Hepatocyte (in vitro differentiated cells): Measurements from ENCODE around the gene CYS1. TPM values are rescaled to one million over a fixed set of nuclear protein-coding genes. Genes with fewer than 3 reads are reported as not detected.

Experiments used
- DNase-seq: peaks from one replicate; pipeline ENCODE4 v3.0.0-alpha.2; 2016; ENCODE audit warnings: low spot score
- H2AFZ ChIP-seq: fragments of 200-600 bp; sonication (generic); 2 replicates; pipeline ENCODE4 v1.6.0; 2016; ENCODE audit warnings: antibody characterized with exemption, mild to moderate bottlenecking
- H3K27ac ChIP-seq: fragments of 200-600 bp; sonication (generic); 2 replicates; pipeline ENCODE4 v1.5.1; 2016; ENCODE audit warnings: mild to moderate bottlenecking
- H3K27me3 ChIP-seq: fragments of 200-600 bp; sonication (generic); 2 replicates; pipeline ENCODE4 v1.6.1; 2016
- H3K36me3 ChIP-seq: fragments of 200-600 bp; sonication (generic); replicated peaks from 2 replicates; pipeline ENCODE4 v1.5.1; 2016; ENCODE audit warnings: low read depth; ENCODE audit not compliant: insufficient read depth
- H3K4me1 ChIP-seq: fragments of 200-600 bp; sonication (generic); 2 replicates; pipeline ENCODE4 v1.5.1; 2016; ENCODE audit warnings: mild to moderate bottlenecking, moderate library complexity; ENCODE audit not compliant: insufficient read depth
- H3K4me2 ChIP-seq: fragments of 200-600 bp; sonication (generic); 2 replicates; pipeline ENCODE4 v1.6.0; 2016
- H3K4me3 ChIP-seq: fragments of 200-600 bp; sonication (generic); 2 replicates; pipeline ENCODE4 v1.5.1; 2016; ENCODE audit warnings: mild to moderate bottlenecking
- H3K79me2 ChIP-seq: fragments of 200-600 bp; sonication (generic); 2 replicates; pipeline ENCODE4 v1.6.0; 2017; ENCODE audit warnings: mild to moderate bottlenecking
- H3K9me2 ChIP-seq: fragments of 200-600 bp; sonication (generic); replicated peaks from 2 replicates; pipeline ENCODE4 v1.6.0; 2017; ENCODE audit warnings: mild to moderate bottlenecking; ENCODE audit not compliant: insufficient read depth
- H3K9me3 ChIP-seq: fragments of 200-600 bp; sonication (generic); 2 replicates; pipeline ENCODE4 v1.5.1; 2016; ENCODE audit warnings: low read depth, mild to moderate bottlenecking
- H4K20me1 ChIP-seq: fragments of 200-600 bp; sonication (generic); 2 replicates; pipeline ENCODE4 v1.6.0; 2016; ENCODE audit warnings: mild to moderate bottlenecking; ENCODE audit not compliant: insufficient read depth, poor library complexity, severe bottlenecking
- CTCF ChIP-seq: fragments of 200-600 bp; sonication (generic); IDR thresholded peaks from 2 replicates; pipeline ENCODE4 v1.5.1; 2016; ENCODE audit warnings: antibody characterized with exemption, mild to moderate bottlenecking; ENCODE audit not compliant: poor library complexity
- EZH2 ChIP-seq: fragments of 200-600 bp; sonication (generic); IDR thresholded peaks from 2 replicates; pipeline ENCODE4 v1.6.1; 2016; ENCODE audit warnings: antibody characterized with exemption, mild to moderate bottlenecking, borderline replicate concordance
- EZH2phosphoT487 ChIP-seq: fragments of 200-600 bp; sonication (generic); IDR thresholded peaks from one replicate; pipeline ENCODE4 v1.6.1; 2018; ENCODE audit warnings: antibody characterized with exemption, mild to moderate bottlenecking, low read depth, moderate library complexity; ENCODE audit not compliant: unreplicated experiment, severe bottlenecking
- WGBS: methylation state at CpG from one replicate; pipeline ENCODE4 v1.1.6; 2016; ENCODE audit warnings: low lambda C conversion rate; ENCODE audit errors: missing lambda C conversion rate; 5-methylcytosine and 5-hydroxymethylcytosine counted together
- polyA plus RNA-seq: library from polyadenylated mRNA; unstranded; fragments of >200 nt; fragmentation: Nextera tagmentation; extraction: Ambion mirVana; gene quantifications from 2 replicates; pipeline ENCODE4 v1.2.1, GENCODE V29; 2016
- total RNA-seq: library from RNA; depleted of rRNA; stranded (reverse); fragments of >200 nt; gene quantifications from 2 replicates; pipeline ENCODE4 v1.2.3, GENCODE V29; 2014

The CYS1 gene
- total and polyA plus RNA-seq, 2 experiments from 2014 or later: 2.7 to 2.9 TPM

GRCh38 chr2:10126632-10127026, 46.4 kb upstream of the CYS1 start:
- 48% methylated on average over 5 of the region's 5 CpGs for WGBS
- no peak overlapping the region for H3K27ac ChIP-seq
- no peak for DNase-seq

GRCh38 chr2:10125842-10126631, 45.8 kb upstream of the CYS1 start:
- Histone ChIP-seq H3K27ac (no peak overlapping the region), H3K4me1 (peaks cover 13% of the 10 kb centered on the region), H2AFZ (no peak overlapping the region), H3K9me3 (no peaks in the 10 kb centered on the region), H3K36me3 (no peaks in the 10 kb centered on the region), H4K20me1 (no peaks in the 10 kb centered on the region), H3K79me2 (peaks cover 23% of the 10 kb centered on the region), H3K4me3 (no peak overlapping the region), H3K27me3 (no peaks in the 10 kb centered on the region), H3K9me2 (no peaks in the 10 kb centered on the region), H3K4me2 (peak overlapping the region; percentile 12)
- TF ChIP-seq EZH2 (no peak), EZH2phosphoT487 (no peak), CTCF (no peak)
- 91% methylated on average over 6 of the region's 6 CpGs for WGBS
- no peak for DNase-seq

More at GRCh38 chr2:10126632-10127026, 46.4 kb upstream of the CYS1 start:
- H3K36me3 ChIP-seq: no peaks in the 10 kb centered on the region
- no peaks in the 10 kb centered on the region for H3K9me3 ChIP-seq
- no peaks in the 10 kb centered on the region for H3K27me3 ChIP-seq
- H3K4me2 ChIP-seq: peak overlapping the region; percentile 12
- no peak overlapping the region for H2AFZ ChIP-seq
- peaks cover 9% of the 10 kb centered on the region for H3K4me1 ChIP-seq
- H3K9me2 ChIP-seq: no peaks in the 10 kb centered on the region
- peaks cover 23% of the 10 kb centered on the region for H3K79me2 ChIP-seq
- no peak overlapping the region for H3K4me3 ChIP-seq
- H4K20me1 ChIP-seq: no peaks in the 10 kb centered on the region
- TF ChIP-seq CTCF (no peak), EZH2 (no peak), EZH2phosphoT487 (no peak)

GRCh38 chr2:10124538-10125045, 44.4 kb upstream of the CYS1 start:
- no peaks in the 10 kb centered on the region for H4K20me1 ChIP-seq
- H3K27me3 ChIP-seq: no peaks in the 10 kb centered on the region
- H3K36me3 ChIP-seq: no peaks in the 10 kb centered on the region
- no peak overlapping the region for H3K27ac ChIP-seq
- peak; percentile 83 for DNase-seq
- H2AFZ ChIP-seq: no peak overlapping the region
- TF ChIP-seq EZH2phosphoT487 (no peak), EZH2 (no peak), CTCF (peak; percentile 82)
- WGBS: 24% methylated on average over 5 of the region's 5 CpGs
- H3K9me2 ChIP-seq: no peaks in the 10 kb centered on the region
- peaks cover 13% of the 10 kb centered on the region for H3K4me1 ChIP-seq
- H3K4me2 ChIP-seq: peak overlapping the region; percentile 100
- peaks cover 23% of the 10 kb centered on the region for H3K79me2 ChIP-seq
- H3K4me3 ChIP-seq: no peak overlapping the region
- H3K9me3 ChIP-seq: no peaks in the 10 kb centered on the region
